Ishikawa (cell line): ENCODE measurements around the gene SEMA4A.

Experiments
- CEBPB ChIP-seq: IDR thresholded peaks from 2 replicates; pipeline ENCODE4 v1.6.1; 2012
- CREB1 ChIP-seq: IDR thresholded peaks from 2 replicates; pipeline ENCODE4 v1.6.1; 2012; ENCODE audit warnings: low read depth
- EGR1 ChIP-seq: IDR thresholded peaks from 2 replicates; pipeline ENCODE4 v1.6.1; 2012
- EP300 ChIP-seq: IDR thresholded peaks from 2 replicates; pipeline ENCODE4 v1.6.1; 2012; ENCODE audit warnings: borderline replicate concordance
- FOXM1 ChIP-seq: IDR thresholded peaks from 2 replicates; pipeline ENCODE4 v1.6.1; 2012; ENCODE audit warnings: low read depth, borderline replicate concordance
- MAX ChIP-seq: IDR thresholded peaks from 2 replicates; pipeline ENCODE4 v1.6.1; 2012
- NFIC ChIP-seq: IDR thresholded peaks from 2 replicates; pipeline ENCODE4 v1.6.1; 2012
- RAD21 ChIP-seq: IDR thresholded peaks from 2 replicates; pipeline ENCODE4 v1.6.1; 2012; ENCODE audit warnings: low read depth
- REST ChIP-seq: IDR thresholded peaks from 2 replicates; pipeline ENCODE4 v1.6.1; 2012; ENCODE audit warnings: low read depth, mild to moderate bottlenecking
- TAF1 ChIP-seq: IDR thresholded peaks from 2 replicates; pipeline ENCODE4 v1.6.1; 2012; ENCODE audit warnings: low read depth, mild to moderate bottlenecking
- TCF12 ChIP-seq: IDR thresholded peaks from 2 replicates; pipeline ENCODE4 v1.6.1; 2012; ENCODE audit warnings: low read depth
- TEAD4 ChIP-seq: IDR thresholded peaks from 2 replicates; pipeline ENCODE4 v1.6.1; 2012
- USF1 ChIP-seq: IDR thresholded peaks from 2 replicates; pipeline ENCODE4 v1.6.1; 2012
- YY1 ChIP-seq: IDR thresholded peaks from 2 replicates; pipeline ENCODE4 v1.6.1; 2012; ENCODE audit warnings: low read depth
- ZBTB7A ChIP-seq: IDR thresholded peaks from 2 replicates; pipeline ENCODE4 v1.6.1; 2012; ENCODE audit warnings: low read depth

Gene SEMA4A

GRCh38 chr1:156160000-156160742 is 6.8 kb downstream of the SEMA4A start:
- no peak for TF ChIP-seq ZBTB7A
- no peak for TF ChIP-seq EGR1
- no peak for TF ChIP-seq YY1
- TF ChIP-seq NFIC: no peak
- no peak for TF ChIP-seq MAX
- no peak for TF ChIP-seq REST
- TF ChIP-seq CREB1: no peak
- TF ChIP-seq USF1: no peak
- no peak for TF ChIP-seq RAD21
- TF ChIP-seq FOXM1: no peak
- no peak for TF ChIP-seq TAF1
- no peak for TF ChIP-seq EP300
- no peak for TF ChIP-seq TEAD4
- TF ChIP-seq TCF12: no peak
- TF ChIP-seq CEBPB: no peak

- TF ChIP-seq RAD21: no peak
- TF ChIP-seq CREB1: no peak
- TF ChIP-seq EGR1: no peak
- TF ChIP-seq MAX: no peak
- no peak for TF ChIP-seq EP300
- no peak for TF ChIP-seq REST
- no peak for TF ChIP-seq FOXM1
- no peak for TF ChIP-seq YY1
- TF ChIP-seq NFIC: no peak
Observed at GRCh38 chr1:156160743-156161171, 7.4 kb downstream of the SEMA4A start.

- TF ChIP-seq TEAD4: no peak
Observed at GRCh38 chr1:156162430-156163037, 9.1 kb downstream of the SEMA4A start.

- TF ChIP-seq YY1 (no peak), NFIC (no peak), TCF12 (no peak), USF1 (no peak), CREB1 (no peak), MAX (no peak), EP300 (no peak), REST (no peak), TAF1 (no peak), CEBPB (no peak)
Observed at GRCh38 chr1:156163712-156164111, 10.3 kb downstream of the SEMA4A start.
